Hepatocyte (in vitro differentiated cells): ENCODE data around the gene SLC6A2.

Experiments used
- EZH2 ChIP-seq: fragments of 200-600 bp; sonication (generic); IDR thresholded peaks from 2 replicates; pipeline ENCODE4 v1.6.1; 2016; ENCODE audit warnings: antibody characterized with exemption, mild to moderate bottlenecking, borderline replicate concordance
- TF ChIP-seq, protein P1 (sequence below): fragments of 200-600 bp; sonication (generic); IDR thresholded peaks from 2 replicates; pipeline ENCODE4 v1.5.1; 2016; ENCODE audit warnings: antibody characterized with exemption, mild to moderate bottlenecking; ENCODE audit not compliant: poor library complexity

DNA sequence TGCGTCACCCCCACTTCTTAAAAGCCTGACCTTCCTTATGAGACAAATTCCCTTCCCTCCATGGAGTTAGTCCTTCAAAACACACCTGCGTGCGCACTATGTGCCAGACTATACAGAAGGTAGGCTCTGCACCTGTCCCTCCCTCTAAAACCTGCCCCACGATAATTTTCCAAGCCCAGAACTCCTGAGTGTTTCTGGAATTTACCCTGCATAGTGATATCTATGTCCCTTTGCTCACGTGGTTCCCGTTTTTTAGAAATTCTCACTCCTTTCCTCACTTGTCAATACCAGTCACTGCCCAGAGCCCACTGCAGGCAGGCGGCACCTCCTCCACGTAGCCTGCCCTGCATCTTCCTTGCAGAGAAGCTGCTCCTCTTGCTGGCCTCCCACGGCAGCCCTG lies 82.2 kb downstream of the SLC6A2 start:
- no peak for TF ChIP-seq EZH2
- TF ChIP-seq, protein P1, sequence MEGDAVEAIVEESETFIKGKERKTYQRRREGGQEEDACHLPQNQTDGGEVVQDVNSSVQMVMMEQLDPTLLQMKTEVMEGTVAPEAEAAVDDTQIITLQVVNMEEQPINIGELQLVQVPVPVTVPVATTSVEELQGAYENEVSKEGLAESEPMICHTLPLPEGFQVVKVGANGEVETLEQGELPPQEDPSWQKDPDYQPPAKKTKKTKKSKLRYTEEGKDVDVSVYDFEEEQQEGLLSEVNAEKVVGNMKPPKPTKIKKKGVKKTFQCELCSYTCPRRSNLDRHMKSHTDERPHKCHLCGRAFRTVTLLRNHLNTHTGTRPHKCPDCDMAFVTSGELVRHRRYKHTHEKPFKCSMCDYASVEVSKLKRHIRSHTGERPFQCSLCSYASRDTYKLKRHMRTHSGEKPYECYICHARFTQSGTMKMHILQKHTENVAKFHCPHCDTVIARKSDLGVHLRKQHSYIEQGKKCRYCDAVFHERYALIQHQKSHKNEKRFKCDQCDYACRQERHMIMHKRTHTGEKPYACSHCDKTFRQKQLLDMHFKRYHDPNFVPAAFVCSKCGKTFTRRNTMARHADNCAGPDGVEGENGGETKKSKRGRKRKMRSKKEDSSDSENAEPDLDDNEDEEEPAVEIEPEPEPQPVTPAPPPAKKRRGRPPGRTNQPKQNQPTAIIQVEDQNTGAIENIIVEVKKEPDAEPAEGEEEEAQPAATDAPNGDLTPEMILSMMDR = no peak
